ENCODE measurements around the gene PALM2AKAP2. TPM values are rescaled to one million over a fixed set of nuclear protein-coding genes. Genes with fewer than 3 reads are reported as not detected.

PALM2AKAP2 gene
- total and polyA plus RNA-seq, 10 of the 15 experiments (the other 5 are each of a cell fraction or from before 2014, with no cell fraction given): 0.01 TPM; not detected in 9

DNA sequence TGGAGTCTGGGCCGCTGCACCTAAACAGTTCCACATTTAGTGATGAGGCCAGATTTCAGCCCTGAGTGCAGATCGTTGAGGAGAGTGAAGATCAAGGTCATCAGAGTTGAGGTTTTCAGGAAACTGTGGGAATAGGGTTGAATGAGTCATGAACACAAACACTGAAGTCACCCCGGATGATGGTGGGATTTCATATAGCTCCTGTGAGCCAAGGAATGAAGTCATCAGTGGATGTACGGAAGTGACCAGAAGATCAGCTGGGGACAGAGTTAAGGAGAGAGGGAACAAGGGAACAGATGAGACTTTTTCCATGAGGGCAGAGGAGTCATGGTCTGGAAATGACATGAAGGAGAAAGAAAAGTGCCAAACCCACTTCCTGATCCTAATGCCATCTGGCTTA is 36.5 kb downstream of the PALM2AKAP2 start (continued):
- TF ChIP-seq RELA (IDR thresholded peaks at IDR 0.05; ENCODE audit: borderline replicate concordance, partially characterized antibody): no peak
- TF ChIP-seq RUNX3 (IDR thresholded peaks at IDR 0.05; ENCODE audit: low read length): no peak
- no peak for TF ChIP-seq JUNB (IDR thresholded peaks at IDR 0.05)
- TF ChIP-seq STAT1 (conservative IDR thresholded peaks at IDR 0.05): no peak

- ATAC-seq: no peak
- Histone ChIP-seq H3K4me1 (ENCODE audit: control insufficient read depth, insufficient read depth, low read length) (no peaks in the 10 kb centered on the region), H3K4me2 (ENCODE audit: control insufficient read depth, insufficient read depth) (no peak overlapping the region), H3K9me3 (replicated peaks; ENCODE audit: control insufficient read depth, insufficient read depth, low read length) (no peaks in the 10 kb centered on the region), H3K36me3 (ENCODE audit: control insufficient read depth in 2 of 2, insufficient read depth in 2 of 2, low read length in 1 of 2) (no peaks in the 10 kb centered on the region), H3K79me2 (ENCODE audit: control insufficient read depth, insufficient read depth, low read length) (no peaks in the 10 kb centered on the region), H3K9ac (ENCODE audit: control insufficient read depth, insufficient read depth, low read length) (no peak overlapping the region), H3K4me3 (no peak overlapping the region), H3K27me3 (replicated peaks in 1 of 2; ENCODE audit: control insufficient read depth in 2 of 2, insufficient read depth in 2 of 2, low read length in 1 of 2) (peaks cover 0 to 8% of the 10 kb centered on the region in 2 experiments; a peak in 1 of 4 replicates), H4K20me1 (ENCODE audit: control insufficient read depth, insufficient read depth) (no peaks in the 10 kb centered on the region; the same call in 1 of the 2 replicates), H2AFZ (ENCODE audit: control insufficient read depth, low read depth, low read length) (no peak overlapping the region), H3K27ac (ENCODE audit: control insufficient read depth, insufficient read depth) (no peak overlapping the region)
- TF ChIP-seq HDAC2 (IDR thresholded peaks at IDR 0.05) (no peak), POLR2AphosphoS2 (IDR thresholded peaks at IDR 0.05; ENCODE audit: low read depth, low read length) (no peak), NFIC (IDR thresholded peaks at IDR 0.05; ENCODE audit: low read depth, low read length) (no peak)
- ChIA-PET RAD21 (ENCODE audit: unreplicated experiment) (interaction anchor here (0.8 to 1.7 kb wide), 3 partner anchors 243 to 397 kb away, joined by 3 to 7 read pairs (median 3); no protein-coding TSS in a partner anchor), POLR2A (no interaction called here), SMC1A (ENCODE audit: uncharacterized antibody, unreplicated experiment) (interaction anchor here (0.7 to 3.1 kb wide), 13 partner anchors 11 to 570 kb away, joined by 3 to 19 read pairs (median 3); no protein-coding TSS in a partner anchor), CTCF (interaction anchor here (0.6 to 4.9 kb wide), 30 partner anchors 10 to 403 kb away, joined by 3 to 71 read pairs (median 4); no protein-coding TSS in a partner anchor)
- in situ Hi-C loops (cut with MboI) (loop anchor here (25.0 kb wide), 1 partner anchor 230 kb away; no protein-coding TSS in a partner anchor), intact Hi-C loops (cut with micrococcal nuclease; ENCODE audit: unreplicated experiment) (loop anchor here (5.0 kb wide), 1 partner anchor 240 kb away; no protein-coding TSS in a partner anchor)
- 23% methylated on average over 6 of the region's 6 CpGs for WGBS (ENCODE audit: insufficient coverage, insufficient replicate concordance, low lambda C conversion rate, missing lambda C conversion rate)
- DNase-seq (ENCODE audit: low read depth, low spot score): no peak
- no TSS peak for BruUV-seq (replicated peaks)
- FAIRE-seq: no peak
Measured at GRCh38 chr9:109817146-109817845, 37.3 kb downstream of the PALM2AKAP2 start.
